GM12878 (cell line): ENCODE results near the gene PMF1. TPM values are rescaled to one million over a fixed set of nuclear protein-coding genes. Genes with fewer than 3 reads are reported as not detected.

Experiments
- ATAC-seq: fragments of 200-7000 bp; cut with Tn5 transposase; 3 replicates; pipeline ENCODE4 v1.9.1; 2020; ENCODE audit warnings: mild to moderate bottlenecking, moderate library complexity
- BruUV-seq: library from RNA; stranded (reverse); fragments of 400-500 nt; replicated peaks from 2 replicates; lab custom pipeline; 2021; lab: Mats Ljungman, UMichigan
- CTCF ChIA-PET: fragments of 300-600 bp; sonication (Branson Sonifier 250); formaldehyde crosslinking; extraction: SDS; loops from one replicate; lab custom pipeline; 2021; ENCODE audit warnings: inconsistent platforms; lab: Yijun Ruan, JAX
- POLR2A ChIA-PET: fragments of 350-600 bp; formaldehyde crosslinking; extraction: SDS; loops from one replicate; lab custom pipeline; 2021; ENCODE audit warnings: inconsistent platforms; lab: Charles Lee
- RAD21 ChIA-PET: fragments of 300-600 bp; sonication (Branson Sonifier 250); formaldehyde crosslinking; loops from one replicate; lab custom pipeline; 2023; ENCODE audit warnings: antibody characterized with exemption; ENCODE audit not compliant: unreplicated experiment; lab: Charles Lee
- SMC1A ChIA-PET: fragments of 300-600 bp; sonication (Branson Sonifier 250); formaldehyde crosslinking; loops from one replicate; lab custom pipeline; 2023; ENCODE audit not compliant: unreplicated experiment, uncharacterized antibody; lab: Charles Lee
- DNase-seq: peaks from one replicate; pipeline ENCODE4 v3.0.0-alpha.2; 2011; ENCODE audit warnings: low read depth, low spot score
- FAIRE-seq: peaks from 3 replicates; lab custom pipeline; 2011; peaks lifted over from hg19 to GRCh38; lab: Jason Lieb, UNC
- H2AFZ ChIP-seq: 2 replicates; pipeline ENCODE4 v1.6.0; 2011; ENCODE audit warnings: low read depth, low read length, control low read depth; ENCODE audit not compliant: control insufficient read depth
- H3K27ac ChIP-seq: 2 replicates; pipeline ENCODE4 v1.5.1; 2011; ENCODE audit warnings: control low read depth; ENCODE audit not compliant: control insufficient read depth, insufficient read depth
- H3K27me3 ChIP-seq, 2 experiments: replicated peaks in 1 of 2; 2 replicates each; pipeline versions ENCODE4 v1.6.0 to v1.6.1; 2011; ENCODE audit warnings: low read length in 1 of 2; ENCODE audit not compliant: control insufficient read depth in 2 of 2, insufficient read depth in 2 of 2
- H3K36me3 ChIP-seq, 2 experiments: 2 replicates each; pipeline ENCODE4 v1.5.1; 2011; ENCODE audit warnings: low read length in 1 of 2; ENCODE audit not compliant: control insufficient read depth in 2 of 2, insufficient read depth in 2 of 2
- H3K4me1 ChIP-seq: 2 replicates; pipeline ENCODE4 v1.6.1; 2011; ENCODE audit warnings: mild to moderate bottlenecking, low read length, moderate library complexity, mixed read lengths; ENCODE audit not compliant: control insufficient read depth, insufficient read depth
- H3K4me2 ChIP-seq: 2 replicates; pipeline ENCODE4 v1.6.0; 2011; ENCODE audit warnings: control low read depth; ENCODE audit not compliant: control insufficient read depth, insufficient read depth
- H3K4me3 ChIP-seq: fragments of 200-600 bp; sonication (generic); 2 replicates; pipeline ENCODE4 v1.5.1; 2016
- H3K79me2 ChIP-seq: 2 replicates; pipeline ENCODE4 v1.6.0; 2011; ENCODE audit warnings: low read length; ENCODE audit not compliant: control insufficient read depth, insufficient read depth
- H3K9ac ChIP-seq: 2 replicates; pipeline ENCODE4 v1.8.0; 2011; ENCODE audit warnings: low read length, control low read depth, mixed read lengths; ENCODE audit not compliant: control insufficient read depth, insufficient read depth
- H3K9me3 ChIP-seq: replicated peaks from 3 replicates; pipeline ENCODE4 v1.5.1; 2011; ENCODE audit warnings: mild to moderate bottlenecking, low read length; ENCODE audit not compliant: control insufficient read depth, insufficient read depth
- H4K20me1 ChIP-seq: 2 replicates; pipeline ENCODE4 v1.6.0; 2011; ENCODE audit not compliant: control insufficient read depth, insufficient read depth
- CBFB ChIP-seq: IDR thresholded peaks from 2 replicates; pipeline ENCODE4 v1.6.1; 2016; ENCODE audit warnings: antibody characterized with exemption, low read depth
- CHD1 ChIP-seq: IDR thresholded peaks from 2 replicates; pipeline ENCODE4 v1.6.1; 2012; ENCODE audit warnings: low read depth, low read length, improper control_type of control experiment
- E4F1 ChIP-seq: fragments of 450-650 bp; IDR thresholded peaks from 2 replicates; pipeline ENCODE4 v1.6.1; 2018; ENCODE audit warnings: borderline replicate concordance, mild to moderate bottlenecking; ENCODE audit not compliant: partially characterized antibody
- EGR1 ChIP-seq, 2 experiments: IDR thresholded peaks; 1 replicate in 1 of 2; 2 replicates in 1 of 2; pipeline ENCODE4 v1.6.1; 2011 to 2012; ENCODE audit warnings: low read depth in 2 of 2, low read length in 2 of 2, borderline replicate concordance in 1 of 2, mild to moderate bottlenecking in 1 of 2, moderate library complexity in 1 of 2
- ESRRA ChIP-seq: IDR thresholded peaks from 2 replicates; pipeline ENCODE4 v1.6.1; 2012; ENCODE audit warnings: mild to moderate bottlenecking, low read length, improper control_type of control experiment
- HDGF ChIP-seq: fragments of 450-650 bp; IDR thresholded peaks from 2 replicates; pipeline ENCODE4 v1.6.1; 2016; ENCODE audit warnings: antibody characterized with exemption
- KAT2A ChIP-seq: conservative IDR thresholded peaks from 2 replicates; pipeline ENCODE4 v1.6.1; 2011; ENCODE audit warnings: low read depth, low read length; ENCODE audit not compliant: control insufficient read depth
- NFIC ChIP-seq: IDR thresholded peaks from 2 replicates; pipeline ENCODE4 v1.6.1; 2012; ENCODE audit warnings: low read depth, mild to moderate bottlenecking, inconsistent platforms, low read length, moderate library complexity
- NR2C1 ChIP-seq: fragments of 450-650 bp; IDR thresholded peaks from 2 replicates; pipeline ENCODE4 v1.6.1; 2017; ENCODE audit warnings: antibody characterized with exemption, mild to moderate bottlenecking, moderate library complexity
- NR2F1 ChIP-seq: fragments of 450-650 bp; conservative IDR thresholded peaks from 2 replicates; pipeline ENCODE4 v1.6.1; 2017; ENCODE audit warnings: mild to moderate bottlenecking
- PML ChIP-seq: IDR thresholded peaks from 2 replicates; pipeline ENCODE4 v1.6.1; 2012; ENCODE audit warnings: low read length, inconsistent platforms
- POLR2AphosphoS5 ChIP-seq: IDR thresholded peaks from 2 replicates; pipeline ENCODE4 v1.6.1; 2011; ENCODE audit warnings: mild to moderate bottlenecking, low read length, inconsistent platforms
- RBBP5 ChIP-seq: fragments of 200-600 bp; sonication (generic); conservative IDR thresholded peaks from 2 replicates; pipeline ENCODE4 v1.6.1; 2016
- SMAD5 ChIP-seq: IDR thresholded peaks from 2 replicates; pipeline ENCODE4 v1.6.1; 2016; ENCODE audit warnings: antibody characterized with exemption, low read depth
- SRF ChIP-seq, 2 experiments: IDR thresholded peaks; 2 replicates each; pipeline ENCODE4 v1.6.1; 2011; ENCODE audit warnings: low read depth in 2 of 2, low read length in 2 of 2, mild to moderate bottlenecking in 1 of 2, moderate library complexity in 1 of 2
- SUPT20H ChIP-seq: IDR thresholded peaks from 2 replicates; pipeline ENCODE4 v1.6.1; 2011; ENCODE audit warnings: low read depth, mild to moderate bottlenecking, low read length, moderate library complexity, borderline replicate concordance; ENCODE audit not compliant: control insufficient read depth
- TARDBP ChIP-seq: IDR thresholded peaks from 2 replicates; pipeline ENCODE4 v1.6.1; 2016; ENCODE audit warnings: borderline replicate concordance
- WGBS: methylation state at CpG from one replicate; pipeline ENCODE4 v1.1.6; 2016; ENCODE audit warnings: low lambda C conversion rate; ENCODE audit not compliant: insufficient replicate concordance, insufficient coverage; ENCODE audit errors: missing lambda C conversion rate; 5-methylcytosine and 5-hydroxymethylcytosine counted together
- in situ Hi-C: fragments of 300-500 bp; cut with MboI; formaldehyde crosslinking; loops from 9 replicates; pipeline ENCODE4 v1.14.3; 2018; ENCODE audit warnings: mixed read lengths
- intact Hi-C: fragments of 100-400 bp; cut with micrococcal nuclease; formaldehyde crosslinking; loops from one replicate; pipeline ENCODE4 v1.14.2; 2022; ENCODE audit not compliant: unreplicated experiment
- polyA plus RNA-seq, 11 experiments: library from polyadenylated mRNA; depleted of rRNA in 4 of 11; unstranded in 6 of 11; stranded (reverse) in 5 of 11; fragments of >200 nt; fragmentation: Nextera tagmentation in 4 of 11; fragmentation: Illumina TruSeq in 1 of 11; extraction: Ambion mirVana in 4 of 11; extraction: Trizol in 1 of 11; gene quantifications; 1 replicate in 1 of 11; 2 replicates in 10 of 11; pipeline versions ENCODE4 v1.2.1 to v1.2.3, GENCODE V29; 2011 to 2016; ENCODE audit warnings: inconsistent platforms in 2 of 11, missing spikeins in 2 of 11, low read depth in 1 of 11
- total RNA-seq, 4 experiments: library from RNA; depleted of rRNA in 3 of 4; stranded (reverse); fragments of >200 nt in 3 of 4; fragmentation: Illumina TruSeq in 1 of 4; extraction: Trizol in 1 of 4; gene quantifications; 2 replicates each; pipeline versions ENCODE4 v1.2.1 to v1.2.3, GENCODE V29; 2013 to 2021
- TF ChIP-seq, protein P1 (sequence below): IDR thresholded peaks from 2 replicates; pipeline ENCODE4 v1.6.1; 2012; ENCODE audit warnings: low read depth, low read length, improper control_type of control experiment
- TF ChIP-seq, protein P2 (sequence below): IDR thresholded peaks from 2 replicates; pipeline ENCODE4 v1.6.1; 2011; ENCODE audit warnings: borderline replicate concordance, low read depth, mild to moderate bottlenecking, moderate library complexity, low read length; ENCODE audit not compliant: insufficient read depth, poor library complexity, severe bottlenecking

PMF1 gene
- total and polyA plus RNA-seq, 10 of the 15 experiments (the other 5 are each of a cell fraction or from before 2014, with no cell fraction given) = 6.7 to 105 (median 67.3) TPM

DNA sequence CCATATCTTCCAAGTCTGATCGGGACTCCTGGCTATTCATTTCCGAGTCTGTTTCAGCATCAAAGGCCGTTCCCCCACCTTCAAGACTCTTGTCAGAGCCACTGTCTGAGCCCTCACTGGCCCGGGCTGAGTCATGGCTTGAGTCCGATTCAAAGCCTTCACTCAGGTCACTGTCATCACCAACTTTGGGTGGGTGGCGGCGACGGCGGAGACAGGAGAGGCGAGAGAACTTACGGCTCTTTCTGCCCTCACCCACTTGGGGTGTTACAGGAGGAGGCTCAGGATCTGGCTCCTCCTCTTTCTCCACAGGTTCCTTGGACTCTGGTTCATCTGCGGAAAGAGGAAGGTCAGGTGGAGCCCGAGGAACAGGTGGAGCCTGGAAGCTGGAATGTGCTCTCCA, 53.2 kb downstream of the PMF1 start (continued):
- TF ChIP-seq SMAD5 = no peak
- TF ChIP-seq, protein P1, sequence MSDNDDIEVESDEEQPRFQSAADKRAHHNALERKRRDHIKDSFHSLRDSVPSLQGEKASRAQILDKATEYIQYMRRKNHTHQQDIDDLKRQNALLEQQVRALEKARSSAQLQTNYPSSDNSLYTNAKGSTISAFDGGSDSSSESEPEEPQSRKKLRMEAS = no peak
- no peak for TF ChIP-seq PML
- TF ChIP-seq, protein P2, sequence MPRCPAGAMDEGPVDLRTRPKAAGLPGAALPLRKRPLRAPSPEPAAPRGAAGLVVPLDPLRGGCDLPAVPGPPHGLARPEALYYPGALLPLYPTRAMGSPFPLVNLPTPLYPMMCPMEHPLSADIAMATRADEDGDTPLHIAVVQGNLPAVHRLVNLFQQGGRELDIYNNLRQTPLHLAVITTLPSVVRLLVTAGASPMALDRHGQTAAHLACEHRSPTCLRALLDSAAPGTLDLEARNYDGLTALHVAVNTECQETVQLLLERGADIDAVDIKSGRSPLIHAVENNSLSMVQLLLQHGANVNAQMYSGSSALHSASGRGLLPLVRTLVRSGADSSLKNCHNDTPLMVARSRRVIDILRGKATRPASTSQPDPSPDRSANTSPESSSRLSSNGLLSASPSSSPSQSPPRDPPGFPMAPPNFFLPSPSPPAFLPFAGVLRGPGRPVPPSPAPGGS = no peak
- no peak for TF ChIP-seq SRF (IDR thresholded peaks at IDR 0.05; ENCODE audit: low read depth in 2 of 2, low read length in 2 of 2)
- no peak for TF ChIP-seq KAT2A
- TF ChIP-seq NR2F1 = no peak
- TF ChIP-seq EGR1 (IDR thresholded peaks at IDR 0.05; ENCODE audit: borderline replicate concordance in 1 of 2, low read depth in 2 of 2, low read length in 2 of 2) = no peak
- no peak for TF ChIP-seq ESRRA

- no peaks in the 10 kb centered on the region for H3K9me3 ChIP-seq
- no TSS peak for BruUV-seq
- no peak overlapping the region for H3K4me2 ChIP-seq
- ChIA-PET POLR2A (no interaction called here), SMC1A (interaction anchor here (0.7 to 1.7 kb wide), 2 partner anchors 14 to 50 kb away, joined by 3 to 5 read pairs; partner anchors contain the start of gene SMG5), RAD21 (no interaction called here), CTCF (no interaction called here)
- H3K4me3 ChIP-seq = no peak overlapping the region
- in situ Hi-C loops (no loop called here), intact Hi-C loops (no loop called here)
- H3K27ac ChIP-seq = no peak overlapping the region
- H3K79me2 ChIP-seq = no peaks in the 10 kb centered on the region
- H4K20me1 ChIP-seq = no peaks in the 10 kb centered on the region
- no peak for DNase-seq
- peaks cover 36 to 56% of the 10 kb centered on the region in 2 experiments for H3K36me3 ChIP-seq
- H2AFZ ChIP-seq = no peak overlapping the region
- 100% methylated on average over 4 of the region's 4 CpGs for WGBS
- H3K4me1 ChIP-seq = no peaks in the 10 kb centered on the region
- no peaks in the 10 kb centered on the region for H3K27me3 ChIP-seq
- H3K9ac ChIP-seq = no peak overlapping the region
- no peak for FAIRE-seq
- no peak for ATAC-seq
- TF ChIP-seq NR2C1 (no peak), E4F1 (no peak), CBFB (no peak), RBBP5 (no peak), HDGF (no peak), SUPT20H (no peak), NFIC (no peak), POLR2AphosphoS5 (no peak), CHD1 (no peak), TARDBP (no peak)
- TF ChIP-seq, protein P1 = no peak
Observed at GRCh38 chr1:156268336-156268735, 55.5 kb downstream of the PMF1 start.
